ENCODE results near the gene GLUL.
"Not testable (repeated sequence)": the region's sequence is repeated elsewhere in the genome, so short reads cannot be mapped to it uniquely, and the experiment has no call there.

GLUL gene

DNA sequence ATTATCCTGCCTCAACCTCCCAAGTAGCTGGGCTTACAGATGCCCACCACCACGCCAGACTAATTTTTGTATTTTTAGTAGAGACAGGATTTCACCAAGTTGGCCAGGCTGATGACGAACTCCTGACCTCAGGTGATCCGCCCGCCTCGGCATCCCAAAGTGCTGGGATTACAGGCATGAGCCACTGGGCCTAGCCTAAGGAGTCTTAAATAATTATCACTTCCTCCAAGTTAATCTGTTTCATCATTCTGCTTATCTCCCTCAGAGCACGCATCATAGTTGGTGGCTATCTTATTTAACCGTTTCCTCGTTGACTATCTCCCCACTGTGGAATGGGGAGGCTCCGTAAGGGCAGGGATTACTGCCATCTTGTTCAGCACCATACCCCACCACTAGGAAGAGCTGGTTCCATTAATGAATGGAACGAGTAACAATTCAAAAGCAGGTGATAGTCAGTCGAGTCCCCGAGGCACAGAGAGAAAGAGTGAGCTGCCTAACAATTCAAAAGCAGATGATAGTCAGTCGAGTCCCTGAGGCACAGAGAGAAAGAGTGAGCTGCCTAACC is 52.7 kb downstream of the GLUL start:
- Histone ChIP-seq H3K4me1 (ENCODE audit: low read length) (no peaks in the 10 kb centered on the region), H3K9ac (ENCODE audit: low read length) (no peak overlapping the region), H3K9me3 (ENCODE audit: insufficient read depth, low read length) (no peaks in the 10 kb centered on the region), H3K27ac (ENCODE audit: low read length) (no peak overlapping the region), H3K4me2 (ENCODE audit: low read length) (no peak overlapping the region), H3K4me3 (ENCODE audit: low read length) (no peak overlapping the region), H3K27me3 (ENCODE audit: low read depth, low read length) (peaks cover 32% of the 10 kb centered on the region), H4K20me1 (ENCODE audit: insufficient read depth, low read length) (no peaks in the 10 kb centered on the region), H3K79me2 (ENCODE audit: low read length) (no peaks in the 10 kb centered on the region), H3K36me3 (replicated peaks; ENCODE audit: low read depth, low read length) (no peaks in the 10 kb centered on the region), H2AFZ (ENCODE audit: low read depth, low read length) (no peak overlapping the region)
- TF ChIP-seq EZH2phosphoT487 (IDR thresholded peaks at IDR 0.05; ENCODE audit: low read depth), result no peak
- TF ChIP-seq, protein P1, sequence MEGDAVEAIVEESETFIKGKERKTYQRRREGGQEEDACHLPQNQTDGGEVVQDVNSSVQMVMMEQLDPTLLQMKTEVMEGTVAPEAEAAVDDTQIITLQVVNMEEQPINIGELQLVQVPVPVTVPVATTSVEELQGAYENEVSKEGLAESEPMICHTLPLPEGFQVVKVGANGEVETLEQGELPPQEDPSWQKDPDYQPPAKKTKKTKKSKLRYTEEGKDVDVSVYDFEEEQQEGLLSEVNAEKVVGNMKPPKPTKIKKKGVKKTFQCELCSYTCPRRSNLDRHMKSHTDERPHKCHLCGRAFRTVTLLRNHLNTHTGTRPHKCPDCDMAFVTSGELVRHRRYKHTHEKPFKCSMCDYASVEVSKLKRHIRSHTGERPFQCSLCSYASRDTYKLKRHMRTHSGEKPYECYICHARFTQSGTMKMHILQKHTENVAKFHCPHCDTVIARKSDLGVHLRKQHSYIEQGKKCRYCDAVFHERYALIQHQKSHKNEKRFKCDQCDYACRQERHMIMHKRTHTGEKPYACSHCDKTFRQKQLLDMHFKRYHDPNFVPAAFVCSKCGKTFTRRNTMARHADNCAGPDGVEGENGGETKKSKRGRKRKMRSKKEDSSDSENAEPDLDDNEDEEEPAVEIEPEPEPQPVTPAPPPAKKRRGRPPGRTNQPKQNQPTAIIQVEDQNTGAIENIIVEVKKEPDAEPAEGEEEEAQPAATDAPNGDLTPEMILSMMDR (IDR thresholded peaks at IDR 0.05; ENCODE audit: low read depth, low read length), result no peak

DNA sequence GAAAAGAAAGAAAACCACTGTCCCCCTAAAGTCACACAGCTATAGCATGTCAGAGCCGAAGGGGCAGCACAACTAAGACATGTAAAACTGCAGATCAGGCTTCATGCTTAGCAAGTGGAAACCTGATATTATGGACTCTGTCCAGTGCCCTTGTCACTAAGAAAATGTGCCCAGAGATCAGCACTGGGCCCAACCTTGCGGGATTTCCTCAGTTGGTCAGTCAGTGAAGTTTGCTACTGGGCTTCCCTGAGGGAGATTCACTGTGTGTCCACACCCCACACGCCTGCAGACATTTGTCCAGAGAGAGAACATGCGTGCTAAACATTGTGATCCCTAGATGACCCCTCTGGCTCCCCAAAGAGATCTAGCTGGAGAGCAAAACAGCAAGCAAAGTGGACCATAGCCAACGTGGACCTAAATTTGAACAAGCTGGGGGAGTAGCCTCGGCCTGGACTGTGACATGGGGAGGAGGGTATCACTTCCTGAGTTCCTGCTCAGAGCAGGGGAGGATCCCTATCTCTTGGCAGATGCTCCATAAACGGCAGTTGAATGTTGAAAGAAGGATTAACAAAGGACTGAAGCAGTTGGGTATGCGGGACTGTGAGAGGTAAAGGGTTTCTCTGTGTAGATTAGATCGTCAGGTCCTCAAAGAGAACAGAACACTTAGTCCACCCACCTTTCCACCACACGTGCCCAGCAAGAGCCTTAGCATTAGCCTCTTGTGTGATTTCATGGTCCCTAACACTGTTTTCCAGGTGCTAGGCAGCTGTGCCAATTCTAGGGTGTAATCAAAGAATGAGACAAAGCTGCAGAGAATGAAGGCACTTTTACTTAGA is 53.6 kb downstream of the GLUL start:
- peaks cover 34% of the 10 kb centered on the region for H3K27me3 ChIP-seq (ENCODE audit: low read depth, low read length)
- H2AFZ ChIP-seq (ENCODE audit: low read depth, low read length), result no peak overlapping the region; the same call in 1 of the 2 replicates
- no peaks in the 10 kb centered on the region for H3K9me3 ChIP-seq (ENCODE audit: insufficient read depth, low read length)
- no peaks in the 10 kb centered on the region for H3K36me3 ChIP-seq (replicated peaks; ENCODE audit: low read depth, low read length)
- no peak overlapping the region for H3K4me2 ChIP-seq (ENCODE audit: low read length)
- no peak overlapping the region for H3K4me3 ChIP-seq (ENCODE audit: low read length)
- TF ChIP-seq, protein P1 (IDR thresholded peaks at IDR 0.05; ENCODE audit: low read depth, low read length), result no peak
- TF ChIP-seq EZH2phosphoT487 (IDR thresholded peaks at IDR 0.05; ENCODE audit: low read depth), result no peak
- no peak overlapping the region for H3K27ac ChIP-seq (ENCODE audit: low read length)
- H3K4me1 ChIP-seq (ENCODE audit: low read length), result no peaks in the 10 kb centered on the region
- H4K20me1 ChIP-seq (ENCODE audit: insufficient read depth, low read length), result no peaks in the 10 kb centered on the region
- H3K79me2 ChIP-seq (ENCODE audit: low read length), result no peaks in the 10 kb centered on the region
- no peak overlapping the region for H3K9ac ChIP-seq (ENCODE audit: low read length)

DNA sequence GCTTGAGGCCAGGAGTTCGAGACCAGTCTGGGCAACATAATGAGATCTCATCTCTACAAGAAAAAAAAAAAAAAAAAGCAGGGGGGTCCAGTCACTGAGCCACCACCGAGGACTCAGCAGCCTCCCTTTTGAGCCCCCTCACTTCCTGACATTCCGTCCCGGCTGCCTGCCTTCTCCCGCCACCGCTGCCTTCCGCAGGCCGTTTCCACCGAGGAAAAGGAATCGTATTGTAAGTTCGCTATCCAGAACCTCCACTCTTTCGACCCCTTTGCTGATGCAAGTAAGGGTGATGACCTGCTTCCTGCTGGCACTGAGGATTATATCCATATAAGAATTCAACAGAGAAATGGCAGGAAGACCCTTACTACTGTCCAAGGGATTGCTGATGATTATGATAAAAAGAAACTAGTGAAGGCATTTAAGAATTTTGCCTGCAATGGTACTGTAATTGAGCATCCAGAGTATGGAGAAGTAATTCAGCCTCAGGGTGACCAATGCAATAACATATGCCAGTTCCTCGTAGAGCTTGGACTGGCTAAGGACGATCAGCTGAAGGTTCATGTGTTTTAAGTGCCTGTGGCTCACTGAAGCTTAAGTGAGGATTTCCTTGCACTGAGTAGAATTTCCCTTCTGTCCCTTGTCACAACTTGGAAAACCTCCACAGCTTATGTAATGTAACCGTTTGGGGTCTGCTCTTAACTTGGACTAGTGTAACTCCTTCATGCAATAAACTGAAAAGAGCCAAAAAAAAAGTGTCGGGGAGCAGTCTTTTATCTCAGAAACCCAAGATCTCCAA is 55.6 kb downstream of the GLUL start:
- TF ChIP-seq, protein P1 (IDR thresholded peaks at IDR 0.05; ENCODE audit: low read depth, low read length), result no peak
- no peak for TF ChIP-seq EZH2phosphoT487 (IDR thresholded peaks at IDR 0.05; ENCODE audit: low read depth)
- H4K20me1 ChIP-seq (ENCODE audit: insufficient read depth, low read length), result no peaks in the 10 kb centered on the region
- H3K9me3 ChIP-seq (ENCODE audit: insufficient read depth, low read length), result peaks cover under 1% of the 10 kb centered on the region; the same call in 1 of the 2 replicates
- H3K4me1 ChIP-seq (ENCODE audit: low read length), result peaks cover 17% of the 10 kb centered on the region
- no peak overlapping the region for H3K9ac ChIP-seq (ENCODE audit: low read length)
- no peak overlapping the region for H2AFZ ChIP-seq (ENCODE audit: low read depth, low read length)
- no peak overlapping the region for H3K27ac ChIP-seq (ENCODE audit: low read length)
- H3K79me2 ChIP-seq (ENCODE audit: low read length), result no peaks in the 10 kb centered on the region
- peaks cover 34% of the 10 kb centered on the region for H3K27me3 ChIP-seq (ENCODE audit: low read depth, low read length)
- no peak overlapping the region for H3K4me3 ChIP-seq (ENCODE audit: low read length)
- no peak overlapping the region for H3K4me2 ChIP-seq (ENCODE audit: low read length)
- H3K36me3 ChIP-seq (replicated peaks; ENCODE audit: low read depth, low read length), result no peaks in the 10 kb centered on the region

DNA sequence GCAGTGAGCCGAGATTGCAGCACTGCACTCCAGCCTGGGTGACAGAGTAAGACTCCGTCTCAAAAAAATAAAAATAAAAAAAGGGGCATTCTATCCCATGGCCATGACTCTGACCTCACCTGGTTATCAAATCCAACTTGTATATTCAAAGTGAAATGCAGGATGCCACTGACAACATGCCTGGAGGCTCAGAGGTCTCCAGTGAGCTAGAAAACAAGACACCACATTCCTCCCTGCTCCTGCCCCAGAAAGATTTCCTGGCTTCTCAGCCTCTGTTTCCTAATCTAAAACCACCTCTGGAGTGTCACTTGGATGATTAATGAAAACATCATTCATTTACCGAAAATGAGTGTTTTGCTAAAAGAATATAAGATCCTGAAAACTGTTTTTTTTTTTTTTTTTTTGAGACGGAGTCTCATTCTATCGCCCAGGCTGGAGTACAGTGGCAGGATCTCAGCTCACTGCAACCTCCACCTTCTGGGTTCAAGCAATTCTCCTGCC is 58.5 kb downstream of the GLUL start:
- H4K20me1 ChIP-seq (ENCODE audit: insufficient read depth, low read length), result not testable (repeated sequence)

More for the DNA sequence above, 58.5 kb downstream of the GLUL start:
- not testable (repeated sequence) for H3K4me3 ChIP-seq (ENCODE audit: low read length); H3K36me3 ChIP-seq (replicated peaks; ENCODE audit: low read depth, low read length); H3K79me2 ChIP-seq (ENCODE audit: low read length); H3K9ac ChIP-seq (ENCODE audit: low read length); H3K27ac ChIP-seq (ENCODE audit: low read length); H2AFZ ChIP-seq (ENCODE audit: low read depth, low read length); H3K9me3 ChIP-seq (ENCODE audit: insufficient read depth, low read length); H3K4me2 ChIP-seq (ENCODE audit: low read length)
- Histone ChIP-seq H3K4me1 (ENCODE audit: low read length) (peaks cover 22% of the 10 kb centered on the region), H3K27me3 (ENCODE audit: low read depth, low read length) (peaks cover 34% of the 10 kb centered on the region)
